Right atrium auricular region (tissue), 2 donors: ENCODE data around the gene CDK15. TPM values are rescaled to one million over a fixed set of nuclear protein-coding genes. Genes with fewer than 3 reads are reported as not detected.

Experiments
- DNase-seq: peaks from one replicate; pipeline ENCODE4 v3.0.0-alpha.2; 2019; ENCODE audit warnings: low spot score
- H3K27ac ChIP-seq, 2 donors: fragments of 200-600 bp; sonication (generic); 1 replicate in 1 of 2; 2 replicates in 1 of 2; pipeline ENCODE4 v1.5.1; 2016 to 2019
- H3K27me3 ChIP-seq, 2 donors: fragments of 200-600 bp; sonication (generic); one replicate each; pipeline versions ENCODE4 v1.5.1 to v1.6.0; 2017 to 2019
- H3K36me3 ChIP-seq: fragments of 200-600 bp; sonication (generic); one replicate; pipeline ENCODE4 v1.5.1; 2016
- H3K4me1 ChIP-seq, 2 donors: fragments of 200-600 bp; sonication (generic); one replicate each; pipeline versions ENCODE4 v1.5.1 to v1.6.0; 2017 to 2019
- H3K4me3 ChIP-seq, 2 donors: fragments of 200-600 bp; sonication (generic); 1 replicate in 1 of 2; 2 replicates in 1 of 2; pipeline ENCODE4 v1.5.1; 2017 to 2019; ENCODE audit warnings: mild to moderate bottlenecking in 1 of 2, moderate library complexity in 1 of 2
- H3K9me3 ChIP-seq, 2 donors: fragments of 200-600 bp; sonication (generic); one replicate each; pipeline ENCODE4 v1.5.1; 2019
- CTCF ChIP-seq, 2 donors: fragments of 200-600 bp; sonication (generic); IDR thresholded peaks; one replicate each; pipeline ENCODE4 v1.5.1; 2019; ENCODE audit warnings: antibody characterized with exemption in 2 of 2
- total RNA-seq, 2 donors: library from RNA; depleted of rRNA; stranded (reverse); fragments of >200 nt; gene quantifications; one replicate each; pipeline ENCODE4 v1.1.0, GENCODE V29; 2016

CDK15 gene
- total RNA-seq, 2 donors from 2014 or later: not detected

GRCh38 chr2:201847481-201847880 lies 41.1 kb downstream of the CDK15 start:
- H3K9me3 ChIP-seq: no peaks in the 10 kb centered on the region
- DNase-seq: no peak
- H3K27me3 ChIP-seq: no peaks in the 10 kb centered on the region
- H3K4me3 ChIP-seq: no peak overlapping the region
- H3K36me3 ChIP-seq: no peaks in the 10 kb centered on the region
- TF ChIP-seq CTCF (IDR thresholded peaks at IDR 0.05): no peak
- no peaks in the 10 kb centered on the region for H3K4me1 ChIP-seq
- H3K27ac ChIP-seq: no peak overlapping the region

GRCh38 chr2:201852462-201852861 lies 46.1 kb downstream of the CDK15 start:
- TF ChIP-seq CTCF (IDR thresholded peaks at IDR 0.05): no peak
- no peaks in the 10 kb centered on the region for H3K4me1 ChIP-seq

GRCh38 chr2:201852878-201853415 lies 46.6 kb downstream of the CDK15 start:
- H3K9me3 ChIP-seq: no peaks in the 10 kb centered on the region
- no peaks in the 10 kb centered on the region for H3K36me3 ChIP-seq
- no peak for TF ChIP-seq CTCF (IDR thresholded peaks at IDR 0.05)
- no peaks in the 10 kb centered on the region for H3K27me3 ChIP-seq
- DNase-seq: no peak
- H3K4me1 ChIP-seq: no peaks in the 10 kb centered on the region
- no peak overlapping the region for H3K27ac ChIP-seq
- no peak overlapping the region for H3K4me3 ChIP-seq

More at GRCh38 chr2:201852462-201852861, 46.1 kb downstream of the CDK15 start:
- H3K27me3 ChIP-seq: no peaks in the 10 kb centered on the region
- H3K36me3 ChIP-seq: no peaks in the 10 kb centered on the region
- H3K27ac ChIP-seq: no peak overlapping the region
- H3K9me3 ChIP-seq: no peaks in the 10 kb centered on the region
- no peak for DNase-seq
- H3K4me3 ChIP-seq: no peak overlapping the region

GRCh38 chr2:201854221-201854801 lies 48.0 kb downstream of the CDK15 start:
- DNase-seq: no peak
- no peaks in the 10 kb centered on the region for H3K36me3 ChIP-seq
- no peaks in the 10 kb centered on the region for H3K27me3 ChIP-seq
- H3K4me1 ChIP-seq: no peaks in the 10 kb centered on the region
- no peak overlapping the region for H3K27ac ChIP-seq
- TF ChIP-seq CTCF (IDR thresholded peaks at IDR 0.05): no peak
- H3K4me3 ChIP-seq: no peak overlapping the region
- H3K9me3 ChIP-seq: no peaks in the 10 kb centered on the region

- Histone ChIP-seq H3K27me3 (no peaks in the 10 kb centered on the region), H3K36me3 (no peaks in the 10 kb centered on the region), H3K4me1 (no peaks in the 10 kb centered on the region), H3K9me3 (no peaks in the 10 kb centered on the region), H3K4me3 (no peak overlapping the region), H3K27ac (no peak overlapping the region)
- DNase-seq: no peak
- TF ChIP-seq CTCF (IDR thresholded peaks at IDR 0.05): no peak
Observed at GRCh38 chr2:201854841-201855240, 48.5 kb downstream of the CDK15 start.

- Histone ChIP-seq H3K4me3 (no peak overlapping the region), H3K27me3 (no peaks in the 10 kb centered on the region), H3K27ac (no peak overlapping the region), H3K9me3 (no peaks in the 10 kb centered on the region), H3K4me1 (no peaks in the 10 kb centered on the region), H3K36me3 (no peaks in the 10 kb centered on the region)
- DNase-seq: no peak
- no peak for TF ChIP-seq CTCF (IDR thresholded peaks at IDR 0.05)
Observed at GRCh38 chr2:201855356-201855755, 49.0 kb downstream of the CDK15 start.
